Retina (tissue), 1 donor: Measurements from ENCODE around the gene C1RL.

Source experiments
- DNase-seq: peaks from one replicate; pipeline ENCODE4 v3.0.0-alpha.2; 2016

C1RL gene

DNA sequence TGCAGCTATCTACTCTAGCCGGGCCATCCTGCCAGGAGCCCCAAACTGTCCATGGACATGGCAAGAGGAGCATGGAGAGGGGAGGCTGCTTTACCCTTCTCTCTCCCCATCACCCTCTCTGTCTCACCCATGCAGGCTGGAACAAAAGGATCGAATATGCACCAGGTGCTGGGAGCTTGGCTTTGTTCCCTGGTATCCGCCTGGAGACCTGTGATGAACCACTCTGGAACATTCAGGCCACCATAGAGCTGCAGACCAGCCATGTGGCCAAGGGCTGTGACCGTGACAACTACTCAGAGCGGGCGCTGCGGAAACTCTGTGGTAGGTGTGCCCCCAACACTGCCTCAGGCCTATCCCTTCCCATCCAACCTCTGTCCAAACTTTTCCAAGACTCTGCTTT, 27.1 kb upstream of the C1RL start:
- DNase-seq: no peak

GRCh38 chr12:7134396-7135166, 25.6 kb upstream of the C1RL start:
- no peak for DNase-seq

DNA sequence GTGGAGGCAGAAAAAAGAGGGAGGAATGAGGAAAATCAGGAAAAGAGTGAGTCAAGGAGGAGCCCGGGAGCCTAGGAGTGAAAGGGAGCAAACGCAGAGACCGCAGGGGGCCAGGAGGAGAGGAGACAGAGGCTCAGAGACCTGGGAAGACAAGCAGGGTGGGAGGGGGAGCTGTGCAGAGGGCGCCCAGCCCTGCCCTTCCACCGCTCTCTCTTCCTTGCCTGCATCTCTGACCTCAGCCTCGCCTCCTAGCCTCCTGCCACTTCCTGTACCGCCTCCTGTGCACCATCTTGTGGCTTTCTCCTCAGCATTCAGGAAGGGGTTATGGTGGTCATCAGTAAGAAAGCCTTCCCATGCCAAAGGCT, 22.5 kb upstream of the C1RL start:
- peak; percentile 24 for DNase-seq

GRCh38 chr12:7130701-7131501, 21.9 kb upstream of the C1RL start:
- peak; percentile 64 for DNase-seq

GRCh38 chr12:7129872-7130691, 21.1 kb upstream of the C1RL start, which contains the start of gene CLSTN3:
TSS of gene CLSTN3 (plus strand) at chr12:7130371. CDS start at chr12:7130649, 278 bp downstream.
- peak; percentile 87 for DNase-seq

DNA sequence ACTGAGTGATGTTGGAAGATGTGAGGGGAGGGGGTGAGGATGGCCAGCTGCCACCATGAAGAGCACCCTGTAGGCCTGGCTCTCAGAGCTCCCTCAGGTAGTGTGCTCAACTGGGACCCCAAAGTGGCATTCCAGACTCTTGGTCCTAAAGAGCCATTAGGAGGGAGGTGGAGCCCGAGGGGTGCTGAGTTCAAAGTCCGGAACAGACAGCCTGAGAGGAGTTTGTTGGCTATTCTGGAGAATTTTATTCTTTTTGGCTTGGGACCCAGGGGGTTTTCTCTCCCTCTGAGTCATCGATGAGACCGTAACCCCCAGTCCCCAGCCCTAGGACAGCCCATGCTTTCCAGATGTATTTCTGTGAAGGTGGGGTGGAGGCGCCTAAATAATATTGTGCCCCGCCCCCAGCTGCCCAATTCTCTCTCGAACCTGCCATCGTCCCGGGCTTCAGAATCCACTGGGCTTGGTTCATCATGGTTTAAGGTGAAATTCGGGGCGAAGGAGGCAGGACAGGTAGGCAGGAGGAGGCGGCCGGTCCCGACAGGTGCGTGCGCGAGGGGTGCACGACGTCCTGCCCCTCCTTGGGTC, 20.4 kb upstream of the C1RL start:
- DNase-seq: no peak

GRCh38 chr12:7128681-7129286, 19.8 kb upstream of the C1RL start, which contains the start of gene RBP5:
TSS of gene RBP5 (minus strand) at chr12:7128889. CDS start at chr12:7128775, 114 bp downstream.
- no peak for DNase-seq

DNA sequence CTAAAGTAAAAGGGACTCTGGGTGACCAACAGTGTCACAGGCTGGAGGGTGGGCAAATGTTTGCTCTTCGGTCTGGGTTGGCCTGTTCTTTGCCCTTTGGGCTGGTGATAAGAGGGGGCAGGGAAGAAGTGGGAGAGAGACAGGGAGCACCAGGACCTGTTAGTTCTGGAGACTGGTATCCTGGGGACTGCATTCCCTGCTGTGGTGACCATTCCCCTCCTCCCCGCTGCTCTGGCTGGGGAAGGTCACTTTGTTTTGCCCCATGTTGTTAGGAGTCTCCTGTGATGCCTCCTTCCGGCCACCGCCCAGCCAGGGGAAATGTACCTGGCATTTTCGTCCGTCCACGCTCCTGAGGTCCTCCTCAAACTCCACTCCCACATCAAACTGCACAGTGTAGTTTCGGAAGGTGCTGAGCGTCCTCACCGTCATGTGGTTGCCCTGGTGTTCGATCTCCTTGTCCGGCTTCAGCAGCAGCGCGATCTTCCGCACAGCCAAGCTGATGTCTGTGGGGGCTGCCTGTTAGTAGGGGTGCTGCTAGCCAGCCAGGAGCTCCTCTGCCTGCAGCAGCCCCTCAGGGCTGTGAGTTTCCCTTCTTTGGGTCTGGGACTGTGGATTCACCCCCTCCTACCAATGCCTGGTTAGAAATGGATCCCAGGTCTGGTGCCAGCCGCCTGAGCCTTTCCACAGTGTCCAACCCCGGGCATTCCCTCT, 19.1 kb upstream of the C1RL start:
- no peak for DNase-seq

DNA sequence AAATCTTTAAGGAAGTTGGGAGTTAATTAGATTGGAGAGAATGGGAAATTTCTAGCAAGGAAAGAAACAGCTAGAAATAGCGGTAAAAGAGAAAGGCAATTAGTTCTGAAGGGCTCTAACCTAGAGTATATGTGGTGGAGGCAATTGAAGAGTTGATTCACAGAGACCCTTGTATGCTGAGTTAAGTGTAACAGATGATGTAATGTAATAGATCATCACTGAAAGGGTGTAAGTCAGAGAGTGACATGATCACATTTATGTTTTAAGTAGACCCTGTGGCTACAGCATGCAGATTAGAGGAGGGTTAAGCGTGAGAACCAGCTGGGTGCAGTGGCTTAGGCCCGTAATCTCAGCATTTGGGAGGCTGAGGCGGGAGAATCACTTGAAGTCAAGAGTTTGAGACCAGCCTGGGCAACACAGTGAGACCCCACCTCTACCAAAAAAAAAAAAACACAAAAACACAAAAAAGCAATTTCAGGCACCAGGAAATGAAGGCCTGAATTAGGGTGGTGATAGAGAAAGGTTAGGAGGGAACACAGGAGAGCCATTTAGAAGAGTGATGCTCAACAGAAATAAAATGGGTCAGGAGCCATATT, 16.7 kb upstream of the C1RL start:
- no peak for DNase-seq

- DNase-seq: no peak
These were observed 14.9 kb upstream of the C1RL start for GRCh38 chr12:7123806-7124522.

DNA sequence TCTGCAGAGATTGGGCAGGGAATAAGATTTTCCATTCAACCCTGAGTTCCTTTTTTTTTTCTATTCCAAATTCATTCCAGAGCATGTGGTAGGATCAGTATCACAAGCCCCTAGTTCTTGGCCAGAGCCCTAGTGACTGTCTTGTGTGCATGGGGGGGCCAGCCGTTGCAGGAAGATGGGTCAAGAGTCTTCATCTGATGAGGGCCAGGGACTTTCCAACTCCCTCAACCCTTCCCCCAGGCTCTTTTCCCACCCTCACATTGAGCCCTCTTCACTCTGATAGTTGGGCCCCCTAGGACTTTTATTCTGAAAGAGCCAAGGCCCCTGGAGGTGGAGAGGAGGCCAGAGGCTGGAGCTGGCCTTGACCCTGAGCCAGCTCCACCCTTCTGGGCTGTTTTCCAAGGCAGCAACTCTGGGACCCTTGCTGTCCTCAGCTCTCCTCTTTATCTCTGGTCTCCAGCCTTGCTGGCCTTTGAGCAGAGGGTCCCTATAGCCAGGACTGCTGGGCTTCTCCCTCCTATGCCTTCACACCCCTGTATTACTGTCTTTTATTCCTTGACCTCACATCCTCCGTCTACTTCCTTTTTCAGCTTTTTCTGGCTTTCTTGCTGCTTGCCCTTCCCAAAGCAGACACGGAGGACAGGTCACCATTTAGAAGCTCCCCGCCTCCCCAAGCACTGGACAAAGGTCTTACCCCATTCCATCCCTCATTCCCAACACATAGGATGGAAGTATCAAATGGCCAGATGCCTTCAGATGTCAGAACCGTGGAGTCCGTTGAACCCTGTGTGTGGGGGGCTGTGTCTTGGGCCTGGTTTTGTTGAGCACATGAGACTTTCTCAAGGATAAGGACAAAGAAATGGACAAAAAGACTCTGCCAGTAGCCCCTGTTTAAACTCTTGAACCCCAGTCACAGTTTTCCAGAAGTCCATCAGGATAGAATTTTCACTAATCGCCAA, 14.1 kb upstream of the C1RL start:
- DNase-seq: no peak

DNA sequence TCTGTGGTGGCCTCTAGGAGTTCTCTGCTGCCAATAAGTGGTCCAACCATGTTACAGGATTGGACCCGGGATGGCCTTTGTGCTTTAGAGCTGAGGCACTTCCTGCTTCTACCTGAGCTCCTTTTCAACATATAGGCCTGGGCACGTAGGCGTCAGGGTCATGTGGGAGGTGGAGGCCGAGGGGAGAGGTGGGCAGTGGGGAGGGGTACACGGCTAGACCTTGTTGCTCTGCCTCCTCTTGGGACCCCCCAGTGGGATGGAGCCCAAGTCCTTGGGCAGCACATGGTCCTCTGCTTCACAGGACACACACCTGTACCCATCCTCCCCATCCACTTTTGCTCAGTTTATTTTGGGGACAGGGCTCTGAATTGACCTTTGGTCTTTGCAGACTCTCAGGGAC, 12.3 kb upstream of the C1RL start:
- DNase-seq: no peak

DNA sequence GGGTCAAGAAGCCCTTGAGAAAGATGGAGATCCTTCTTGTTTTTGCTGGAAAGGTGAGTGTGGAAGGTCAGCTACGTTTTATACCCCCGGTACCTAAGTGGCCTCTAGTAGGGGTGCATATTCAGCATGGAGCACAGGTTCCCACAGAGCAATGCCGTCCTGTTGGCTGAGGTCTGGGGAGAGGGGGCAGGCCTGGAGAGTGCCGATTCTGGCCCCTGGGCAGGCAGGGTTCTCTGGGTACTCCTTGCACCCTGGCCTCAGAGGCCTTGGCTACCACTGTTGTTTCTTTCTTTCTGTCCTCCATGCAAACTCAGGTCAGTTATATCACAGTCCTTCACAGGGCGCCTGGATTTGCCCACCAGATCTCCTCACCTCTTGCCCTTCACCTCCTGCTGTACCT, 11.2 kb upstream of the C1RL start:
- DNase-seq: no peak

GRCh38 chr12:7118881-7119280, 9.9 kb upstream of the C1RL start:
- DNase-seq: no peak

DNA sequence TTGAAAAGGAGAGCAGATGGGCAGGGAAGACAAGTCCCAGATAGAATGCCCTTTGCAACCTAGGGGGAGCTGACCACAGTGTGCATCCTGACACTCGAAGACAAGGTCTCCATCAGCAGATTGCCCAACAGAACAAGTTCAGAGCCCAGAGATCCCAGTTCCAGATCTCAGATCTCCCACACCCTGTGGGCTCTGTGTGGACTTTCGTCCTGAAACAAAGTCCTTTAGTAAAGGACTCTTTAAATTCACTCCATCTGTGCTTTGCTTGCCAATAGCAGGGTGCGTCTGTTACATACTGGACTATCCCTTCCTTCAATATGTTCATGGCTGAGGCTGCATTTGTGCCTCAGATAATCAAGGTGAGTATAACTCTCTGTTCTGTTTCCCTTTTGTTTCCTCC, 8.7 kb upstream of the C1RL start:
- DNase-seq: no peak

- DNase-seq: no peak
These were observed 7.9 kb upstream of the C1RL start for GRCh38 chr12:7116916-7117315.

DNA sequence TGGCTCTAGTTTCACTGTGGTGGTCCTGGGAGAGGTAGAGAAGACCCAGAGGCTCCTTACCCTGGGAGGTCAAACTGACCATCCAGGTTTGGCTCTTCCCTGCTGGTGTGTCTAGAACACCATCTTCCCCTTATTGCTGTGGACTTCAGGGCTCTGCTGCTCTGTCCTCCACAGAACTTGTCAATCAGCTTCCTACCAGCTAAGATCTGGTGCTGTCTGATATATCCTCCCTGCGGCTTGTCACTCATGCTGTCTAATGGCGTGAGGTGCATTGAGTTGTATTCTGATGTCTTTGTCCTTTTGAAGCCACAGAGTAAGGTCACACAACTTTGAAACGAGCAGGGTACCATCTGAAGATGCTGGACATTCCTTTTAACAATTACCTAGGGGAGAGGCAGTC, 7.2 kb upstream of the C1RL start:
- DNase-seq: no peak

DNA sequence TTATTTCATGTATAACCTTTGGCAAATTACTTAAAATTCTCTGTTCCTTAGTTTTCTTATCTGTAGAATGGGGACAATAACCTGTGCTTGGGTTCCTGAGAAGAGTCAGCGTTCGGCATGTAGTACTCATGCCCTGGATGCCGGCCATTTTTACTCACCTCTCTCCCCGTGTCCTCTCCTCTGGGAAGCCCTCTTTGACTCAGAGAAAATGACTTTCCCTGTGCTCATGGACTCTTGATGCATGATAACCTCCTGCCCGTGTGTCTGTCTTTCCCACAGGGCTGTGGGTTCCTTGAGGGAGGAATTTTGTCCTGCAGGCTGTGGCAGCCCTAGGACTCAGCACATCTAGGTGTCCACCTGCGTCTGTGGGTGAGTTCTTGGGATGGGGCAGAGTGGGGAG, 5.8 kb upstream of the C1RL start:
- DNase-seq: no peak

DNA sequence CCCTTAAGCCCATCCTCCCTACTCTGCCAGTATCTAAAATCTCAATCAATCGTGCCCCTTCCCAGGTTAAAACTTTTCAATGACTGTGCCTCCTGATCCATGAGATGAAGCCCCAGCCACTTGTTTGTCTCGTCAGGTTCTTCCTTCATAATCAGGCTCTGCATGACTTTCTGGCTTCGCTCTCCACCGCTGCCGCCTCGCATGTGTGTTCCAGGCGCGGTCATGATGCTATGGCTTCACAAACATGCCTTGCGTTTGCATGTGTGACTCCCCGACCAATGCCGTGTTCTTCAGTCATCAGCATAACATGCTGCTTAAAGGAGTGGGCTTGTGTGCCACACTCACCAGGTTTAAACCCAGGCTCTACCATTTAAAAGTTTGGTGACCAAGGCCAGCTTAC, 5.0 kb upstream of the C1RL start:
- no peak for DNase-seq
